Skeletal muscle tissue (tissue), 4 donors: ENCODE measurements around the gene RXRA. TPM values are rescaled to one million over a fixed set of nuclear protein-coding genes. Genes with fewer than 3 reads are reported as not detected.

Experiments used
- H3K27ac ChIP-seq: one replicate; pipeline ENCODE4 v1.7.0; 2013; ENCODE audit warnings: mild to moderate bottlenecking, low read depth, low read length, inconsistent platforms
- H3K27me3 ChIP-seq, 3 donors: one replicate each; pipeline ENCODE4 v1.7.0; 2013; ENCODE audit warnings: low read length in 3 of 3; ENCODE audit not compliant: control insufficient read depth in 3 of 3, insufficient read depth in 3 of 3
- H3K36me3 ChIP-seq, 3 donors: one replicate each; pipeline ENCODE4 v1.7.0; 2013; ENCODE audit warnings: low read length in 3 of 3; ENCODE audit not compliant: control insufficient read depth in 3 of 3, insufficient read depth in 3 of 3
- H3K4me1 ChIP-seq, 3 donors: one replicate each; pipeline ENCODE4 v1.7.0; 2013; ENCODE audit warnings: low read length in 3 of 3, mild to moderate bottlenecking in 3 of 3; ENCODE audit not compliant: control insufficient read depth in 3 of 3, insufficient read depth in 3 of 3
- H3K4me3 ChIP-seq, 3 donors: one replicate each; pipeline ENCODE4 v1.7.0; 2013; ENCODE audit warnings: low read length in 3 of 3
- H3K9ac ChIP-seq, 3 donors: one replicate each; pipeline ENCODE4 v1.7.0; 2013; ENCODE audit warnings: low read length in 3 of 3, mild to moderate bottlenecking in 3 of 3, moderate library complexity in 2 of 3, low read depth in 1 of 3
- H3K9me3 ChIP-seq, 3 donors: one replicate each; pipeline ENCODE4 v1.7.0; 2013; ENCODE audit warnings: low read length in 3 of 3; ENCODE audit not compliant: control insufficient read depth in 3 of 3
- total RNA-seq: library from RNA; depleted of rRNA; stranded (reverse); fragments of >200 nt; gene quantifications from one replicate; pipeline ENCODE4 v1.2.3, GENCODE V29; 2014
- donor health status: Osteomylitis.

The RXRA gene
- total RNA-seq, 1 donor from 2014 or later = 11.5 TPM

GRCh38 chr9:134371731-134372130 lies 45.5 kb downstream of the RXRA start:
- Histone ChIP-seq H3K27me3 (no peaks in the 10 kb centered on the region), H3K27ac (peak overlapping the region; percentile 86), H3K9ac (peak overlapping the region; percentile 56 to 79 (median 65))

GRCh38 chr9:134372581-134373267 lies 46.5 kb downstream of the RXRA start:
- H3K9me3 ChIP-seq = no peaks in the 10 kb centered on the region
- no peaks in the 10 kb centered on the region for H3K27me3 ChIP-seq
- peak overlapping the region in 2 of 3 donors; percentile 38 to 79 for H3K9ac ChIP-seq
- peaks cover 93 to 99% (median 95%) of the 10 kb centered on the region in 3 donors for H3K4me1 ChIP-seq
- H3K27ac ChIP-seq = peak overlapping the region; percentile 86
- no peaks in the 10 kb centered on the region for H3K36me3 ChIP-seq
- no peak overlapping the region for H3K4me3 ChIP-seq

More at GRCh38 chr9:134371731-134372130, 45.5 kb downstream of the RXRA start:
- Histone ChIP-seq H3K36me3 (no peaks in the 10 kb centered on the region), H3K4me1 (peaks cover 93 to 99% (median 95%) of the 10 kb centered on the region in 3 donors), H3K9me3 (no peaks in the 10 kb centered on the region), H3K4me3 (no peak overlapping the region)

- no peak overlapping the region for H3K4me3 ChIP-seq
Observed at GRCh38 chr9:134373269-134373668, 47.0 kb downstream of the RXRA start.

GRCh38 chr9:134373953-134374300 lies 47.7 kb downstream of the RXRA start:
- Histone ChIP-seq H3K4me3 (peak overlapping the region in 2 of 3 donors; percentile 35 to 36), H3K36me3 (no peaks in the 10 kb centered on the region), H3K9me3 (no peaks in the 10 kb centered on the region), H3K27ac (peak overlapping the region; percentile 97), H3K4me1 (peaks cover 95 to 99% (median 96%) of the 10 kb centered on the region in 3 donors), H3K9ac (peak overlapping the region; percentile 76 to 88 (median 79)), H3K27me3 (no peaks in the 10 kb centered on the region)

More at GRCh38 chr9:134373269-134373668, 47.0 kb downstream of the RXRA start:
- Histone ChIP-seq H3K9me3 (no peaks in the 10 kb centered on the region), H3K27ac (peak overlapping the region; percentile 86), H3K36me3 (no peaks in the 10 kb centered on the region), H3K9ac (peak overlapping the region in 2 of 3 donors; percentile 38 to 88), H3K27me3 (no peaks in the 10 kb centered on the region), H3K4me1 (peaks cover 93 to 99% (median 95%) of the 10 kb centered on the region in 3 donors)

GRCh38 chr9:134374301-134375010 lies 48.2 kb downstream of the RXRA start:
- no peaks in the 10 kb centered on the region for H3K36me3 ChIP-seq
- H3K9me3 ChIP-seq = no peaks in the 10 kb centered on the region
- H3K9ac ChIP-seq = peak overlapping the region; percentile 76 to 88 (median 79)
- peaks cover 99% of the 10 kb centered on the region in 3 donors for H3K4me1 ChIP-seq
- H3K27ac ChIP-seq = peak overlapping the region; percentile 97
- peak overlapping the region in 2 of 3 donors; percentile 37 to 64 for H3K4me3 ChIP-seq
- H3K27me3 ChIP-seq = no peaks in the 10 kb centered on the region

GRCh38 chr9:134375011-134375390 lies 48.7 kb downstream of the RXRA start:
- Histone ChIP-seq H3K4me3 (peak overlapping the region; percentile 37 to 64 (median 48)), H3K9ac (peak overlapping the region; percentile 76 to 88 (median 79)), H3K4me1 (peaks cover 96 to 99% (median 99%) of the 10 kb centered on the region in 3 donors), H3K27me3 (no peaks in the 10 kb centered on the region), H3K27ac (peak overlapping the region; percentile 97), H3K36me3 (no peaks in the 10 kb centered on the region), H3K9me3 (no peaks in the 10 kb centered on the region)

- Histone ChIP-seq H3K27ac (peak overlapping the region; percentile 97), H3K9me3 (no peaks in the 10 kb centered on the region), H3K9ac (peak overlapping the region; percentile 79 to 98 (median 92)), H3K36me3 (no peaks in the 10 kb centered on the region), H3K27me3 (no peaks in the 10 kb centered on the region), H3K4me1 (peaks cover 90 to 99% (median 98%) of the 10 kb centered on the region in 3 donors), H3K4me3 (peak overlapping the region; percentile 50 to 68 (median 59))
Observed at GRCh38 chr9:134375430-134376385, 49.5 kb downstream of the RXRA start.

- Histone ChIP-seq H3K9me3 (no peaks in the 10 kb centered on the region), H3K27me3 (no peaks in the 10 kb centered on the region), H3K4me3 (peak overlapping the region; percentile 50 to 68 (median 59)), H3K4me1 (peaks cover 90 to 99% (median 97%) of the 10 kb centered on the region in 3 donors), H3K36me3 (no peaks in the 10 kb centered on the region), H3K9ac (peak overlapping the region; percentile 72 to 98 (median 92)), H3K27ac (peak overlapping the region; percentile 97)
Observed at GRCh38 chr9:134376386-134377142, 50.3 kb downstream of the RXRA start.

GRCh38 chr9:134377143-134377484 lies 50.9 kb downstream of the RXRA start:
- H3K9me3 ChIP-seq = no peaks in the 10 kb centered on the region
- peak overlapping the region in 1 of 3 donors; percentile 68 for H3K4me3 ChIP-seq

More at GRCh38 chr9:134377143-134377484, 50.9 kb downstream of the RXRA start:
- H3K27ac ChIP-seq = peak overlapping the region; percentile 97
- no peaks in the 10 kb centered on the region for H3K36me3 ChIP-seq
- H3K4me1 ChIP-seq = peaks cover 90 to 99% (median 97%) of the 10 kb centered on the region in 3 donors
- peak overlapping the region; percentile 72 to 98 (median 92) for H3K9ac ChIP-seq
- no peaks in the 10 kb centered on the region for H3K27me3 ChIP-seq
